ENCODE results near the gene TMEM119.
A peak's percentile ranks its signal among the peaks of the same experiment; 100 is the strongest.
"Not testable (repeated sequence)": the region's sequence is repeated elsewhere in the genome, so short reads cannot be mapped to it uniquely, and the experiment has no call there.

The TMEM119 gene

DNA sequence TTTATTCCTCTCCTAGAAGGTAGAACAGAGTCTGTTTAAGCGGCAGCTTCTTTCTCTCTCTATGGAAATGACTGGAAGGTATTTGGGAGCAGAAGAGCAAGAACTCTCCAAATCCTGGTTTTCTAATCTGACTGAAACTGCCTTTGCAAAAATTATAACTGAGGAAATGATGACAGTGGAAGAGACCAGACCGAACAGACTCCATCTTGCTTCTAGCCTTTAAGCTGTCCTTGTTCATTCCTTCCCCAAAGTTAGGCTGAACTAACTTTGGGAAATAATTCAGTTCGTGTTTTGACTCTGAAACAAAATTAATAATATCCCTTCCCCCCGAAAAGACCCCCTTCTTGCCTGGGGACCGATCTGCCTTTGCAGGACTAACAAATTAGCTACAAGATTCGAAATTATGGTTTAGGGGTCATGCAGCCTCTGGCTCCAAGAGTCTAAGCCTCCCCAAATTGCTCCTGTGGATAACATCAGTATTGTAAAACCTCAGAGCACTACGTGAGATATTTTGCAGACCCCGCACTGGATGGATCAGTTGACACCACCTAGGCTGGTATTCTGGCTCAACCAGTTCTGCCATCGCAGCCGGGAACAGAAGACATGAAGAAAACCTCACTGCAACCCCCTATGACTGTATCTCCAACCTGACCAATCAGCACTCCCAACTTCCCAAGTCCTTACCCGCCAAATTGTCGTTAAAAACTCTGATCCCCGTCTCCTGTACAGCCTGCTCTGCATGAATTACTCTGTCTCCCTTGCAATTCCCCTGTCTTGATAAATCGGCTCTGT is 21.7 kb upstream of the TMEM119 start:
- Histone ChIP-seq H3K36me3 (ENCODE audit: control insufficient read depth, insufficient read depth, low read length) (peaks cover 10% of the 10 kb centered on the region), H3K4me3 (replicated peaks; ENCODE audit: low read depth, low read length) (no peak overlapping the region), H3K27me3 (replicated peaks; ENCODE audit: control insufficient read depth, insufficient read depth, low read length) (no peaks in the 10 kb centered on the region)
- TF ChIP-seq, protein P1, sequence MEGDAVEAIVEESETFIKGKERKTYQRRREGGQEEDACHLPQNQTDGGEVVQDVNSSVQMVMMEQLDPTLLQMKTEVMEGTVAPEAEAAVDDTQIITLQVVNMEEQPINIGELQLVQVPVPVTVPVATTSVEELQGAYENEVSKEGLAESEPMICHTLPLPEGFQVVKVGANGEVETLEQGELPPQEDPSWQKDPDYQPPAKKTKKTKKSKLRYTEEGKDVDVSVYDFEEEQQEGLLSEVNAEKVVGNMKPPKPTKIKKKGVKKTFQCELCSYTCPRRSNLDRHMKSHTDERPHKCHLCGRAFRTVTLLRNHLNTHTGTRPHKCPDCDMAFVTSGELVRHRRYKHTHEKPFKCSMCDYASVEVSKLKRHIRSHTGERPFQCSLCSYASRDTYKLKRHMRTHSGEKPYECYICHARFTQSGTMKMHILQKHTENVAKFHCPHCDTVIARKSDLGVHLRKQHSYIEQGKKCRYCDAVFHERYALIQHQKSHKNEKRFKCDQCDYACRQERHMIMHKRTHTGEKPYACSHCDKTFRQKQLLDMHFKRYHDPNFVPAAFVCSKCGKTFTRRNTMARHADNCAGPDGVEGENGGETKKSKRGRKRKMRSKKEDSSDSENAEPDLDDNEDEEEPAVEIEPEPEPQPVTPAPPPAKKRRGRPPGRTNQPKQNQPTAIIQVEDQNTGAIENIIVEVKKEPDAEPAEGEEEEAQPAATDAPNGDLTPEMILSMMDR (IDR thresholded peaks at IDR 0.05; ENCODE audit: insufficient read depth, low read length, poor library complexity, severe bottlenecking): no peak
- no peak for DNase-seq (ENCODE audit: extremely low read depth, insufficient read length)

DNA sequence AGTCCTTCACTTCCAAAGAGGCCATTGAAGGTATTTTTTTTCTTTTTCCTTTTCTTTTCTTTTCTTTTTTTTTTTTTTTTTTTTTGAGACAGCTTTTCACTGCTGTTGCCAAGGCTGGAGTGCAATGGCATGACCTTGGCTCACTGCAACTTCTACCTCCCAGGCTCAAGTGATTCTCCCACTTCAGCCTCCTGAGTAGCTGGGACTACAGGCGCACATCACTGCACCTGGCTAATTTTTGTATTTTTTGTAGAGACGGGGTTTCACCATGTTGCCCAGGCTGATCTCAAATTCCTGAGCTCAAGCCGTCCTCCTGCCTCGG is 21.0 kb upstream of the TMEM119 start:
- not testable (repeated sequence) for DNase-seq (ENCODE audit: extremely low read depth, insufficient read length); H3K4me3 ChIP-seq (replicated peaks; ENCODE audit: low read depth, low read length); H3K27me3 ChIP-seq (replicated peaks; ENCODE audit: control insufficient read depth, insufficient read depth, low read length)
- peaks cover 10% of the 10 kb centered on the region for H3K36me3 ChIP-seq (ENCODE audit: control insufficient read depth, insufficient read depth, low read length)

DNA sequence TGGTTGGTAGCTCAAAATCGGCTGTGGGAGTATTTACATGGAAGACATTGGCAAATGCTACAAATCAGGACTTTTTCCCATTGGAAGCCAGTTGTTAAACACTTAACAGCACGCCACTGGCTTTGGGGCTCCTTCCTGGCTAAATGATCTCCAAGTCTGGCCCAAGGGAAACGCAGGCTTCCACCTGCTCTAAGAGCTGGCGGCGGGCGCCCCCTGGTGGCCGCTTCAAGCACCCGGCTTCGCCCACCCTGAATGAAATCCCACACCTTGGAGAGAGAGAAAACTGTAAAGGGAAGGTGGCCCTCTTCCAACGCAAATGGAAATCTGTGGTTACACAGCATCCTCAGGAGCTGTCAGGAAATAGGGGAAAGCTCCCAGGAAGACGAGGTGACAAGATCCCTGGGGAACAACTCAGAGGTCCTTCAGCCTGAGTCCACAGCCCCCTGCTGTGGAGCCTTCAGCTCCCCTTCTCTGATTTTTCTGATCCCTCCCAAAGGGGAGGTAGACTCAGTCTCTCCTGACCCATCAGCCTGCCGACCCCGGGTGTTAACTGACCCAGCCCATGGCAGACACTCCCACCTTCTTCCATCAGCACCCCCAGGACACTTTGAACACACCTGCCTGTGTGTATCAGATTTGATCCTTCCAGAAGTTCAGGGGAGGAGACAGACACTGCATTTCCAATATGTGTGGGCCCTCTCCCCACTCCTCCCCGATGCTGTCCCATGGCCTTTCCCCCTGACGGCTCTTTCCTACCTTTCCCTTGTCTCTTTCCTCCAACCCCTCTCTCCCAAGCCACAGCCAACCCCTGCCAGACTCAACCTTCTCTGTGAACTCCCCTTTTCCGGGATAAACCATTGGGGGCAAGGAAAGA is 20.4 kb upstream of the TMEM119 start:
- Histone ChIP-seq H3K36me3 (ENCODE audit: control insufficient read depth, insufficient read depth, low read length) (peaks cover 6% of the 10 kb centered on the region), H3K4me3 (replicated peaks; ENCODE audit: low read depth, low read length) (no peak overlapping the region), H3K27me3 (replicated peaks; ENCODE audit: control insufficient read depth, insufficient read depth, low read length) (no peaks in the 10 kb centered on the region)
- TF ChIP-seq, protein P1 (IDR thresholded peaks at IDR 0.05; ENCODE audit: insufficient read depth, low read length, poor library complexity, severe bottlenecking): peak; percentile 95
- DNase-seq (ENCODE audit: extremely low read depth, insufficient read length): peak; percentile 83

DNA sequence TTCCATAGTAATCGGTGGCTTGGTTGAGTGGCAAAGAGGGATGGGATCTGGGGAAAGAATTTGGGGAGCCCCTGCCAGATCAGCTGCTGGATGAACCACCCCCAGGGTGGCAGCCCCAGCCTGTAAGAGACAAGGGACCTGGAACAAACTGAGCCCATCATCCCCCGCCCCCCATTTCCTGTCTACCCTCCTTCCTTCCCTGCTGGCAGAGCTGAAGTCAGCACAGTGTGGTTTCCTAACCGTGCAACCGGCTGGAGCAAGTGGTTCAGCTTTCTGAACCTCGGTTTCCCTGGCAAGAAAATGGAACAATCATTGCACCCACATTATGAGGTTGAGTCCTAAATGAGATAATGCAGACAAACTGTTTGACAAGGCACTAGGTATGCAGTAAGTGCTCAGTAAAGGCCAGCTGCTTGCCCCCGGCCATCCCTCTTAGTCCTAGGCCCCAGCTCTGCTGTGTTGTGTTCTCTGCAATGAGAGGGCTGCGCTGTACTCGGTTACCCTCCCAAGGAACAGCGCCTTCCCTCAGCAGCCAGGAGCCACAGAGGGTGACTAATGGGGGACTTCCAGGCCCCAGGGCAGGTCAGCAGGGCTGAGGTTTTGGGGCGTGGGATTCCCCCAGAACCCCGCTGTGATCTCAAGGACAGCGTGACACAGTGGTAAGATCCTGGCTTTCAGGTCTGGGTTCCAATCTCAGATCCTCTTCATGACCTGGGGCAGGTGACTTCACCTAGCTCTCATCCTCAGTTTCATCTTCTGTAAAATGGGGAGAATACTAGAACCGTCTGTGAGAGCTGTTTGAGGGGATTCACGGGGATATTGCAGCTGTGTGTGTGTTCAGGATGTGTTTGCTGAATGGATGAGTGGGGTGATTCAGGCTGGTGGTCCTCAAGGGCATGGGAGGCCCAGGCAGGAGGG is 19.3 kb upstream of the TMEM119 start:
- TF ChIP-seq, protein P1 (IDR thresholded peaks at IDR 0.05; ENCODE audit: insufficient read depth, low read length, poor library complexity, severe bottlenecking): no peak
- Histone ChIP-seq H3K36me3 (ENCODE audit: control insufficient read depth, insufficient read depth, low read length) (no peaks in the 10 kb centered on the region; the same call in 1 of the 2 replicates), H3K4me3 (replicated peaks; ENCODE audit: low read depth, low read length) (no peak overlapping the region; the same call in 1 of the 2 replicates), H3K27me3 (replicated peaks; ENCODE audit: control insufficient read depth, insufficient read depth, low read length) (no peaks in the 10 kb centered on the region)
- peak; percentile 87 for DNase-seq (ENCODE audit: extremely low read depth, insufficient read length)

DNA sequence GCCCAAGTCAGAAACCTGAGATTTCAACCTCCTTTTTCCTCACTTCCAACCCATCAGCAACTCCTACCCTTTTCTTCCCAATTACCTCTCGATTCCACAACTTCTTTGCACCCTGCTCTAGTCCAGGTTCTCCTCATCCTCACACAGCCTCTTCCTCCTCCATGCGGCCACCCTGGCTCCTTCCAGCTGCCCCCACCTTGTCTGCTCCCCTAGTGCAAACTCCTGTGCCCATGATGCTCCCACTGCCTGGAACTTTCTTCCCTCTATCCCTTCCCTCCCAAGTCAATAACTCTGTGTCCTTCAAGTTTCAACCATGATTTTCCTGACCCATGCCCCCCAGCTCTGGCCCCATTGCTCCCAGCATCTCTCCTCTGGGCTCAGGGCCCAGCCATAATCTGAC is 18.5 kb upstream of the TMEM119 start:
- H3K27me3 ChIP-seq (replicated peaks; ENCODE audit: control insufficient read depth, insufficient read depth, low read length): no peaks in the 10 kb centered on the region
- TF ChIP-seq, protein P1 (IDR thresholded peaks at IDR 0.05; ENCODE audit: insufficient read depth, low read length, poor library complexity, severe bottlenecking): no peak
- H3K4me3 ChIP-seq (replicated peaks; ENCODE audit: low read depth, low read length): no peak overlapping the region
- no peak for DNase-seq (ENCODE audit: extremely low read depth, insufficient read length)
- H3K36me3 ChIP-seq (ENCODE audit: control insufficient read depth, insufficient read depth, low read length): no peaks in the 10 kb centered on the region; the same call in 1 of the 2 replicates

Data from GM06990 (cell line).